ENCODE results near the gene RACK1.

DNA sequence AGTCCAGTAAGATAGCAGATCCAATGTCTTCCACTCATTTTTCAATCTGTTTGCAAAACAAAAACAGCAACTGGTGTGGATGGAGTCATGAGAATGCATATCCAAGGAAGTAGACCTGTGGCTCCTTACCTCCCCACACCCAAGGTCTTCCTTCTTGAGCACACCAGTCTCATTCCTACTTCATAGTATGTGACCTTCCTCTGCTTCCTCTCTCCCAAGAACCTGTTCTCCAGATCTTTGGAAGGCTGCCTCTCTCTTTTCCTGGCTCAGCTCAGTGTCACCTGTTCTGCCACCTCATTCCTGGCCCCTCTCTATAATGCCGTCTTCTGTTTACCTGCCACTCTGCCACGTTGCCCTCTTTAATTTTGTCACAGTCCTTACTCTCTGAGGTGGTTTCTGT, 30.8 kb downstream of the RACK1 start:
- TF ChIP-seq, protein P1, sequence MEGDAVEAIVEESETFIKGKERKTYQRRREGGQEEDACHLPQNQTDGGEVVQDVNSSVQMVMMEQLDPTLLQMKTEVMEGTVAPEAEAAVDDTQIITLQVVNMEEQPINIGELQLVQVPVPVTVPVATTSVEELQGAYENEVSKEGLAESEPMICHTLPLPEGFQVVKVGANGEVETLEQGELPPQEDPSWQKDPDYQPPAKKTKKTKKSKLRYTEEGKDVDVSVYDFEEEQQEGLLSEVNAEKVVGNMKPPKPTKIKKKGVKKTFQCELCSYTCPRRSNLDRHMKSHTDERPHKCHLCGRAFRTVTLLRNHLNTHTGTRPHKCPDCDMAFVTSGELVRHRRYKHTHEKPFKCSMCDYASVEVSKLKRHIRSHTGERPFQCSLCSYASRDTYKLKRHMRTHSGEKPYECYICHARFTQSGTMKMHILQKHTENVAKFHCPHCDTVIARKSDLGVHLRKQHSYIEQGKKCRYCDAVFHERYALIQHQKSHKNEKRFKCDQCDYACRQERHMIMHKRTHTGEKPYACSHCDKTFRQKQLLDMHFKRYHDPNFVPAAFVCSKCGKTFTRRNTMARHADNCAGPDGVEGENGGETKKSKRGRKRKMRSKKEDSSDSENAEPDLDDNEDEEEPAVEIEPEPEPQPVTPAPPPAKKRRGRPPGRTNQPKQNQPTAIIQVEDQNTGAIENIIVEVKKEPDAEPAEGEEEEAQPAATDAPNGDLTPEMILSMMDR (IDR thresholded peaks at IDR 0.05) = no peak
- no peak for TF ChIP-seq POLR2A (IDR thresholded peaks at IDR 0.05)
